Measurements from ENCODE around the gene CT45A5. TPM values are rescaled to one million over a fixed set of nuclear protein-coding genes. Genes with fewer than 3 reads are reported as not detected.

Gene CT45A5
- total and polyA plus RNA-seq, 2 of the 4 experiments (the other 2 are of a cell fraction), result not detected

Other genes starting within 250 kb of the CT45A5 start
- not detected in 2 replicates for gene CT45A1, start 71.9 kb downstream of the CT45A5 start, total RNA-seq (2012; rRNA removed)
- not detected in 2 replicates for gene CT45A1, start 71.9 kb downstream of the CT45A5 start, polyA plus RNA-seq (2012; rRNA removed)
- gene CT45A3, start 17.3 kb downstream of the CT45A5 start, total RNA-seq (2012; rRNA removed), result not detected in 2 replicates
- not detected in 2 replicates for gene CT45A3, start 17.3 kb downstream of the CT45A5 start, polyA plus RNA-seq (2012; rRNA removed)
- gene CT45A6, start 17.3 kb upstream of the CT45A5 start, total RNA-seq (2012; rRNA removed), result not detected in 2 replicates
- not detected in 2 replicates for gene CT45A6, start 17.3 kb upstream of the CT45A5 start, polyA plus RNA-seq (2012; rRNA removed)
- not detected in 2 replicates for gene CT45A2, start 34.5 kb upstream of the CT45A5 start, total RNA-seq (2012; rRNA removed)
- not detected in 2 replicates for gene CT45A2, start 34.5 kb upstream of the CT45A5 start, polyA plus RNA-seq (2012; rRNA removed)
- gene CT45A7, start 51.8 kb upstream of the CT45A5 start, total RNA-seq (2012; rRNA removed), result not detected in 2 replicates
- gene CT45A7, start 51.8 kb upstream of the CT45A5 start, polyA plus RNA-seq (2012; rRNA removed), result not detected in 2 replicates
- not detected in 2 replicates for gene CT45A8, start 69.0 kb upstream of the CT45A5 start, total RNA-seq (2012; rRNA removed)
- not detected in 2 replicates for gene CT45A8, start 69.0 kb upstream of the CT45A5 start, polyA plus RNA-seq (2012; rRNA removed)
- not detected in 2 replicates for gene CT45A9, start 86.3 kb upstream of the CT45A5 start, total RNA-seq (2012; rRNA removed)
- not detected in 2 replicates for gene CT45A9, start 86.3 kb upstream of the CT45A5 start, polyA plus RNA-seq (2012; rRNA removed)
- not detected in 2 replicates for gene CT45A10, start 107.9 kb upstream of the CT45A5 start, total RNA-seq (2012; rRNA removed)
- gene CT45A10, start 107.9 kb upstream of the CT45A5 start, polyA plus RNA-seq (2012; rRNA removed), result not detected in 2 replicates
- not detected in 2 replicates for gene SAGE1, start 108.2 kb upstream of the CT45A5 start, total RNA-seq (2012; rRNA removed)
- not detected in 2 replicates for gene SAGE1, start 108.2 kb upstream of the CT45A5 start, polyA plus RNA-seq (2012; rRNA removed)
- 7.5 and 18.6 TPM in 2 replicates for gene MMGT1, start 188.5 kb upstream of the CT45A5 start, total RNA-seq (2012; rRNA removed)
- 6.5 and 8.1 TPM in 2 replicates for gene MMGT1, start 188.5 kb upstream of the CT45A5 start, polyA plus RNA-seq (2012; rRNA removed)
- 19.0 and 25.0 TPM in 2 replicates for gene SLC9A6, start 199.9 kb upstream of the CT45A5 start, total RNA-seq (2012; rRNA removed)
- 5.2 and 6.9 TPM in 2 replicates for gene SLC9A6, start 199.9 kb upstream of the CT45A5 start, polyA plus RNA-seq (2012; rRNA removed)

All from IMR-90 (cell line).